IMR-90 (cell line): Measurements from ENCODE around the gene NMT1. TPM values are rescaled to one million over a fixed set of nuclear protein-coding genes. Genes with fewer than 3 reads are reported as not detected.
A peak's percentile ranks its signal among the peaks of the same experiment; 100 is the strongest.

ENCODE experiments used
- ATAC-seq: fragments of 200-7000 bp; cut with Tn5 transposase; 2 replicates; pipeline ENCODE4 v1.9.1; 2020; ENCODE audit warnings: low read depth, mild to moderate bottlenecking, moderate library complexity
- BruUV-seq: library from RNA; stranded (reverse); fragments of 400-500 nt; replicated peaks from 2 replicates; lab custom pipeline; 2021; lab: Mats Ljungman, UMichigan
- CTCF ChIA-PET: fragments of 300-600 bp; formaldehyde crosslinking; extraction: SDS; loops from one replicate; lab custom pipeline; 2021; ENCODE audit warnings: antibody characterized with exemption; lab: Yijun Ruan, JAX
- POLR2A ChIA-PET: fragments of 300-600 bp; sonication (Branson Sonifier 250); formaldehyde crosslinking; loops from one replicate; lab custom pipeline; 2022; ENCODE audit warnings: antibody characterized with exemption; ENCODE audit not compliant: unreplicated experiment; lab: Charles Lee
- DNase-seq: peaks from one replicate; pipeline ENCODE4 v3.0.0; 2013
- H2AFZ ChIP-seq: replicated peaks from 2 replicates; pipeline ENCODE3; 2013; ENCODE audit warnings: low read length, mild to moderate bottlenecking; ENCODE audit not compliant: poor library complexity
- H2AK5ac ChIP-seq: 2 replicates; pipeline ENCODE4 v1.6.1; 2013; ENCODE audit warnings: low read depth, low read length, inconsistent platforms
- H2AK9ac ChIP-seq: replicated peaks from 2 replicates; pipeline ENCODE3; 2013; ENCODE audit warnings: mild to moderate bottlenecking, low read depth, low read length, moderate library complexity; ENCODE audit not compliant: poor library complexity
- H2BK120ac ChIP-seq: 2 replicates; pipeline ENCODE4 v1.6.1; 2013; ENCODE audit warnings: low read depth, low read length, inconsistent platforms
- H2BK15ac ChIP-seq: 3 replicates; pipeline ENCODE4 v1.6.1; 2013; ENCODE audit warnings: low read depth, low read length, inconsistent platforms
- H2BK20ac ChIP-seq: 2 replicates; pipeline ENCODE4 v1.6.1; 2013; ENCODE audit warnings: low read depth, mild to moderate bottlenecking, inconsistent platforms, low read length, moderate library complexity
- H2BK5ac ChIP-seq: 2 replicates; pipeline ENCODE4 v1.6.1; 2013; ENCODE audit warnings: mild to moderate bottlenecking, low read depth, low read length, inconsistent platforms; ENCODE audit not compliant: poor library complexity, severe bottlenecking
- H3K14ac ChIP-seq: replicated peaks from 2 replicates; pipeline ENCODE4 v1.6.1; 2013; ENCODE audit warnings: low read depth, low read length, inconsistent platforms
- H3K18ac ChIP-seq: 2 replicates; pipeline ENCODE4 v1.6.1; 2013; ENCODE audit warnings: low read depth, low read length, control low read depth
- H3K23ac ChIP-seq: 2 replicates; pipeline ENCODE4 v1.6.1; 2013; ENCODE audit warnings: low read depth, low read length, inconsistent platforms
- H3K27ac ChIP-seq: 2 replicates; pipeline ENCODE4 v1.5.1; 2013; ENCODE audit warnings: mild to moderate bottlenecking, control low read depth, low read length; ENCODE audit not compliant: insufficient read depth
- H3K27me3 ChIP-seq: 2 replicates; pipeline ENCODE4 v1.6.1; 2013; ENCODE audit warnings: low read length; ENCODE audit not compliant: control insufficient read depth, insufficient read depth
- H3K36me3 ChIP-seq: 2 replicates; pipeline ENCODE4 v1.6.1; 2013; ENCODE audit warnings: low read length, mixed read lengths; ENCODE audit not compliant: control insufficient read depth, insufficient read depth
- H3K4ac ChIP-seq: 2 replicates; pipeline ENCODE4 v1.6.1; 2013; ENCODE audit warnings: low read depth, low read length, inconsistent platforms
- H3K4me1 ChIP-seq: 2 replicates; pipeline ENCODE4 v1.6.1; 2013; ENCODE audit warnings: low read length, mixed read lengths; ENCODE audit not compliant: control insufficient read depth, insufficient read depth
- H3K4me2 ChIP-seq: 2 replicates; pipeline ENCODE4 v1.6.1; 2013; ENCODE audit warnings: low read depth, mild to moderate bottlenecking, control low read depth, low read length, moderate library complexity
- H3K4me3 ChIP-seq: 2 replicates; pipeline ENCODE4 v1.5.1; 2013; ENCODE audit warnings: low read depth, mild to moderate bottlenecking, control low read depth, low read length, moderate library complexity; ENCODE audit not compliant: insufficient read depth
- H3K56ac ChIP-seq: 2 replicates; pipeline ENCODE4 v1.6.1; 2013; ENCODE audit warnings: low read length, inconsistent platforms; ENCODE audit not compliant: insufficient read depth; ENCODE audit errors: extremely low read depth
- H3K79me1 ChIP-seq, 2 experiments: 2 replicates each; pipeline ENCODE4 v1.6.1; 2013; ENCODE audit warnings: low read length in 2 of 2, inconsistent platforms in 1 of 2, low read depth in 1 of 2
- H3K9ac ChIP-seq: 2 replicates; pipeline ENCODE4 v1.6.1; 2013; ENCODE audit warnings: low read depth, low read length, control low read depth
- H3K9me1 ChIP-seq: 2 replicates; pipeline ENCODE4 v1.6.1; 2013; ENCODE audit warnings: low read length, inconsistent platforms; ENCODE audit not compliant: insufficient read depth
- H3K9me3 ChIP-seq: 2 replicates; pipeline ENCODE4 v1.6.1; 2013; ENCODE audit warnings: low read length; ENCODE audit not compliant: control insufficient read depth, insufficient read depth
- H4K20me1 ChIP-seq: 2 replicates; pipeline ENCODE4 v1.6.1; 2013; ENCODE audit warnings: low read length, inconsistent platforms; ENCODE audit not compliant: insufficient read depth
- H4K5ac ChIP-seq: 2 replicates; pipeline ENCODE4 v1.6.1; 2013; ENCODE audit warnings: mild to moderate bottlenecking, low read depth, low read length, control low read depth
- H4K8ac ChIP-seq, 2 experiments: 2 replicates each; pipeline ENCODE4 v1.6.1; 2013; ENCODE audit warnings: low read depth in 2 of 2, low read length in 2 of 2, control low read depth in 1 of 2, inconsistent platforms in 1 of 2
- H4K91ac ChIP-seq: 2 replicates; pipeline ENCODE4 v1.6.1; 2013; ENCODE audit warnings: low read depth, low read length, inconsistent platforms; ENCODE audit not compliant: insufficient read depth
- BHLHE40 ChIP-seq: fragments of 150-350 bp; IDR thresholded peaks from 2 replicates; pipeline ENCODE4 v1.6.1; 2016; ENCODE audit warnings: mild to moderate bottlenecking, low read depth, low read length
- CHD1 ChIP-seq: IDR thresholded peaks from 2 replicates; pipeline ENCODE4 v1.6.1; 2012; ENCODE audit warnings: low read depth, low read length, improper control_type of control experiment
- CTCF ChIP-seq: conservative IDR thresholded peaks from 2 replicates; pipeline ENCODE4 v1.5.1; 2012; ENCODE audit warnings: mild to moderate bottlenecking, low read depth, low read length, improper control_type of control experiment
- ELK1 ChIP-seq: fragments of 150-350 bp; IDR thresholded peaks from 2 replicates; pipeline ENCODE4 v1.6.1; 2016; ENCODE audit warnings: low read depth, mild to moderate bottlenecking, low read length, moderate library complexity, borderline replicate concordance
- FOS ChIP-seq: fragments of 150-350 bp; IDR thresholded peaks from 2 replicates; pipeline ENCODE4 v1.6.1; 2016; ENCODE audit warnings: low read depth, low read length
- MAZ ChIP-seq: IDR thresholded peaks from 2 replicates; pipeline ENCODE4 v1.6.1; 2012; ENCODE audit warnings: low read depth, mild to moderate bottlenecking, low read length, improper control_type of control experiment, moderate library complexity, borderline replicate concordance
- MXI1 ChIP-seq: IDR thresholded peaks from 2 replicates; pipeline ENCODE4 v1.6.1; 2012; ENCODE audit warnings: low read depth, mild to moderate bottlenecking, low read length, moderate library complexity, borderline replicate concordance
- NFE2L2 ChIP-seq: fragments of 150-350 bp; IDR thresholded peaks from 2 replicates; pipeline ENCODE4 v1.6.1; 2016; ENCODE audit warnings: low read depth, mild to moderate bottlenecking, low read length
- POLR2A ChIP-seq: IDR thresholded peaks from 2 replicates; pipeline ENCODE4 v1.6.1; 2012; ENCODE audit warnings: mild to moderate bottlenecking, low read depth, low read length
- RAD21 ChIP-seq: IDR thresholded peaks from 2 replicates; pipeline ENCODE4 v1.6.1; 2012; ENCODE audit warnings: low read length, improper control_type of control experiment
- RCOR1 ChIP-seq: IDR thresholded peaks from 2 replicates; pipeline ENCODE4 v1.6.1; 2012; ENCODE audit warnings: mild to moderate bottlenecking, low read length, improper control_type of control experiment; ENCODE audit not compliant: insufficient replicate concordance
- RFX5 ChIP-seq: IDR thresholded peaks from 2 replicates; pipeline ENCODE4 v1.8.0; 2012; ENCODE audit warnings: low read depth, mild to moderate bottlenecking, low read length, moderate library complexity
- SMC3 ChIP-seq: fragments of 150-350 bp; IDR thresholded peaks from 2 replicates; pipeline ENCODE4 v1.6.1; 2016; ENCODE audit warnings: low read depth, mild to moderate bottlenecking, antibody characterized with exemption, low read length, moderate library complexity
- WGBS, 2 experiments: methylation state at CpG; one replicate each; pipeline versions ENCODE4 v1.1.5 to v1.1.7; 2013; ENCODE audit warnings: missing lambda C conversion rate in 2 of 2; ENCODE audit not compliant: insufficient read length in 1 of 2; ENCODE audit errors: extremely low coverage in 2 of 2; 5-methylcytosine and 5-hydroxymethylcytosine counted together
- dilution Hi-C: fragments of 300-500 bp; cut with HindIII; formaldehyde crosslinking; loops from one replicate; pipeline ENCODE4 v1.14.3; 2018; ENCODE audit warnings: low sequenced_read_pairs; ENCODE audit not compliant: unreplicated experiment
- in situ Hi-C: fragments of 300-500 bp; cut with MboI; formaldehyde crosslinking; loops from 3 replicates; pipeline ENCODE4 v1.14.3; 2019; ENCODE audit warnings: low sequenced_read_pairs, inconsistent platforms, mixed read lengths
- intact Hi-C: fragments of 100-400 bp; cut with micrococcal nuclease; formaldehyde crosslinking; loops from 2 replicates; pipeline ENCODE4 v1.10.0; 2022
- polyA plus RNA-seq, 3 experiments: library from polyadenylated mRNA; depleted of rRNA; stranded (reverse); fragments of >200 nt; gene quantifications; 2 replicates each; pipeline ENCODE4 v1.2.3, GENCODE V29; 2012; ENCODE audit warnings: low replicate concordance in 1 of 3
- total RNA-seq: library from RNA; depleted of rRNA; stranded (reverse); fragments of >200 nt; gene quantifications from 2 replicates; pipeline ENCODE4 v1.2.3, GENCODE V29; 2012
- TF ChIP-seq, protein P1 (sequence below): fragments of 150-350 bp; IDR thresholded peaks from 2 replicates; pipeline ENCODE4 v1.6.1; 2017; ENCODE audit warnings: mild to moderate bottlenecking, antibody characterized with exemption, low read length, low read depth

Gene NMT1
- total and polyA plus RNA-seq, 2 of the 4 experiments (the other 2 are of a cell fraction), result 38.0 to 60.6 TPM

GRCh38 chr17:45110676-45111611 lies 49.8 kb downstream of the NMT1 start:
- Histone ChIP-seq H4K20me1 (peaks cover 13% of the 10 kb centered on the region), H3K4me2 (no peak overlapping the region), H3K4ac (no peak overlapping the region), H2AK5ac (no peak overlapping the region), H2BK120ac (no peak overlapping the region), H3K14ac (no peak overlapping the region), H3K36me3 (peaks cover 56% of the 10 kb centered on the region), H4K8ac (no peak overlapping the region; a peak in 2 of 4 replicates), H3K79me1 (peaks cover 4 to 11% of the 10 kb centered on the region in 2 experiments; a peak in 1 of 4 replicates), H3K4me3 (no peak overlapping the region), H2AK9ac (peak overlapping the region; percentile 79), H2BK5ac (no peak overlapping the region), H4K5ac (no peak overlapping the region), H3K9me1 (no peaks in the 10 kb centered on the region), H2AFZ (peak overlapping the region; percentile 23), H3K56ac (no peak overlapping the region), H3K27me3 (no peaks in the 10 kb centered on the region), H3K23ac (no peak overlapping the region), H3K9me3 (no peaks in the 10 kb centered on the region), H2BK15ac (no peak overlapping the region), H3K4me1 (peaks cover under 1% of the 10 kb centered on the region; the same call in 1 of the 2 replicates), H2BK20ac (no peak overlapping the region), H4K91ac (no peak overlapping the region), H3K27ac (no peak overlapping the region), H3K9ac (no peak overlapping the region), H3K18ac (no peak overlapping the region)
- in situ Hi-C loops, result no loop called here
- BruUV-seq, result no TSS peak
- ChIA-PET POLR2A (no interaction called here), CTCF (no interaction called here)
- no peak for DNase-seq
- intact Hi-C loops, result no loop called here
- dilution Hi-C loops, result no loop called here
- no peak for ATAC-seq
- WGBS, 2 experiments, result 80% methylated on average over 2 of the region's 16 CpGs; no CpG with 5 or more reads in 1 of the 2 experiments
- TF ChIP-seq POLR2A (no peak), CHD1 (no peak), SMC3 (no peak), ELK1 (no peak), FOS (no peak), MXI1 (no peak), RFX5 (no peak), BHLHE40 (no peak), MAZ (no peak), RAD21 (no peak), NFE2L2 (no peak), CTCF (no peak), RCOR1 (no peak)
- TF ChIP-seq, protein P1, sequence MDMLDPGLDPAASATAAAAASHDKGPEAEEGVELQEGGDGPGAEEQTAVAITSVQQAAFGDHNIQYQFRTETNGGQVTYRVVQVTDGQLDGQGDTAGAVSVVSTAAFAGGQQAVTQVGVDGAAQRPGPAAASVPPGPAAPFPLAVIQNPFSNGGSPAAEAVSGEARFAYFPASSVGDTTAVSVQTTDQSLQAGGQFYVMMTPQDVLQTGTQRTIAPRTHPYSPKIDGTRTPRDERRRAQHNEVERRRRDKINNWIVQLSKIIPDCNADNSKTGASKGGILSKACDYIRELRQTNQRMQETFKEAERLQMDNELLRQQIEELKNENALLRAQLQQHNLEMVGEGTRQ, result no peak
